OCI-LY1 (cell line): ENCODE data around the gene CACNA1I.

Experiments
- EZH2 ChIP-seq: fragments of 200-600 bp; sonication (generic), shearing (Covaris generic); IDR thresholded peaks from 2 replicates; pipeline ENCODE4 v1.8.0; 2017; ENCODE audit warnings: borderline replicate concordance, mixed run types, mild to moderate bottlenecking, antibody characterized with exemption, low read length, moderate library complexity, mixed read lengths
- TF ChIP-seq, protein P1 (sequence below): fragments of 200-600 bp; sonication (generic), shearing (Covaris generic); IDR thresholded peaks from 2 replicates; pipeline ENCODE4 v1.5.1; 2017; ENCODE audit warnings: mild to moderate bottlenecking, antibody characterized with exemption, low read length, moderate library complexity, mixed read lengths

DNA sequence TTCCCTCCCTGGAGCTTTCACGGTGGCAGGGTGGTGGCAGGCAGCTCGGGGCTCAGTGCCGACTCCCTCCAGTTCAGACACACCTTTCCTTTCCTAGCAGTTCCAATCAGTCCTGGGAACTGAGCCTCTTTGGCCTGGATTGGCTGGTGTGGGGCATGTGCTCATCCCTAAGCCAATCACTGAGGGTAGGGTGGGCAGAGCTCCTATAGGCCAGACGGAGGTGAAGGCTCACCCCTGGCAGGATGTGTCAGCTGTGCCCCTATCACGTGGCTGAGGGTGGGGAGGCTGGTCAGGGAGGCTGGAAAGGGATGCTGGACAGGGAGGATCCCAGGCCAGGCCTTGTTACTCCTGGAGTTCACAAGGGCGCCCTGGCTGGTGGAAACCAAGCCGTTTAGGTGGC is 40.2 kb downstream of the CACNA1I start:
- TF ChIP-seq, protein P1, sequence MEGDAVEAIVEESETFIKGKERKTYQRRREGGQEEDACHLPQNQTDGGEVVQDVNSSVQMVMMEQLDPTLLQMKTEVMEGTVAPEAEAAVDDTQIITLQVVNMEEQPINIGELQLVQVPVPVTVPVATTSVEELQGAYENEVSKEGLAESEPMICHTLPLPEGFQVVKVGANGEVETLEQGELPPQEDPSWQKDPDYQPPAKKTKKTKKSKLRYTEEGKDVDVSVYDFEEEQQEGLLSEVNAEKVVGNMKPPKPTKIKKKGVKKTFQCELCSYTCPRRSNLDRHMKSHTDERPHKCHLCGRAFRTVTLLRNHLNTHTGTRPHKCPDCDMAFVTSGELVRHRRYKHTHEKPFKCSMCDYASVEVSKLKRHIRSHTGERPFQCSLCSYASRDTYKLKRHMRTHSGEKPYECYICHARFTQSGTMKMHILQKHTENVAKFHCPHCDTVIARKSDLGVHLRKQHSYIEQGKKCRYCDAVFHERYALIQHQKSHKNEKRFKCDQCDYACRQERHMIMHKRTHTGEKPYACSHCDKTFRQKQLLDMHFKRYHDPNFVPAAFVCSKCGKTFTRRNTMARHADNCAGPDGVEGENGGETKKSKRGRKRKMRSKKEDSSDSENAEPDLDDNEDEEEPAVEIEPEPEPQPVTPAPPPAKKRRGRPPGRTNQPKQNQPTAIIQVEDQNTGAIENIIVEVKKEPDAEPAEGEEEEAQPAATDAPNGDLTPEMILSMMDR = no peak
- no peak for TF ChIP-seq EZH2
